GM18520 (cell line): ENCODE data around the gene P2RX2.

Experiments
- ATAC-seq: cut with Tn5 transposase; IDR thresholded peaks from one replicate; pipeline ENCODE4 v1.9.1; 2021; ENCODE audit not compliant: unreplicated experiment

P2RX2 gene

DNA sequence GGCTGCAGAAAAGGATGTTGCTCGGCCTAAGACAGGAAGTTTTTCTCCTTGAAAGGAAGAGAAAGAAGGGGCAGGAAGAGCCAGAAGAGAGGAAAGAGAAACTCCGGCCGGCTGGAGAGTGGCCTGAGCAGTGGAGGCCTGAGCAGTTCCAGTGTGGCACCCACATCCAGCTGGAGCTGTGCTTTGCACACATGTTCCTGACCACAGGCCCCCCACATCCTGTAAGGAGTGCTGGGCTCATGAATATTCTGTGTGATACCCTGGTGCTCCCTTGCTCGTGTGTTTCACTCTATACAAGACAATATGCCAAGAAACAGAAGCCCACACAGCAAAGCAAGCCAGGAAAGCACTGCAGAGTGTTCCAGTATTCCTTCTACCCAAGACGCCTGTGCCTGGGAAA is 41.5 kb downstream of the P2RX2 start:
- ATAC-seq = no peak

DNA sequence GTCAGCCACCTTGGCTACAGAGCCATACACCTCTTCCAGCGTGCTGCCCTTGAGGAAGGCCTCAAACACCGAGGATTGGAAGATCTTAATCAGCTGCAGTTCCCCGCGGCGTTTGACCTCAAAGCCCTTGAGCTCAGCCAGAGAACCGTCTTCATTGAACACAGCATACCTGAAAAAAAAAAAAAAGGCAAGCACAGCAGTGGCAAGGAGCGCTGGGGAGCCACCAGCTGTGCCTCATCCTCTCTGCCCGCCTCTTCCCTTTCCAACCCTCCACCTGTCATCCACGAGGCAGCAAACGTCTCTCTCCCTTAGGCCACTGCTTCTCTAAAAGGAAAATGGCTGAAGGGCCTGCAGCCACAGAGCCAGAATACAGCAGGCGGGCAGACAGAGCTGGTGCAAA is 42.4 kb downstream of the P2RX2 start:
- ATAC-seq = no peak

DNA sequence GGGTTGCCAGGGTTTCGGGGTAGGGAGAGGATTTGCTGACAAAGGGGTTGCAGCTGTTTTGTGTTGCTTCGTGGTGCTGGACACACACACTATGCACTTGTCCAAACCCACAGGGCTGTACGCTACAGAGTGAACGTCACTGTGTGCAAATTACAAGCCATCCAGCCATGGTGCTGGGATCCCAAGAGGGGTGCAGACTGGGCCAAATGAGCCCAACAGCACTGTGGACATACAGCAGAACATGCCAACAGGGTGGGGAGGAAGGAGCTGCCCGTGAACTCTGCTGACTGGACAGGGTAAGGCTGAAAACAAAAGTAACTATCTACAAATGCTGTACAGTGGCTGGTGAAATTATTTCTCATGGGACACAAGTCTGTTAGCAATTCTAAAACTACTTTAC is 43.4 kb downstream of the P2RX2 start:
- ATAC-seq = no peak

DNA sequence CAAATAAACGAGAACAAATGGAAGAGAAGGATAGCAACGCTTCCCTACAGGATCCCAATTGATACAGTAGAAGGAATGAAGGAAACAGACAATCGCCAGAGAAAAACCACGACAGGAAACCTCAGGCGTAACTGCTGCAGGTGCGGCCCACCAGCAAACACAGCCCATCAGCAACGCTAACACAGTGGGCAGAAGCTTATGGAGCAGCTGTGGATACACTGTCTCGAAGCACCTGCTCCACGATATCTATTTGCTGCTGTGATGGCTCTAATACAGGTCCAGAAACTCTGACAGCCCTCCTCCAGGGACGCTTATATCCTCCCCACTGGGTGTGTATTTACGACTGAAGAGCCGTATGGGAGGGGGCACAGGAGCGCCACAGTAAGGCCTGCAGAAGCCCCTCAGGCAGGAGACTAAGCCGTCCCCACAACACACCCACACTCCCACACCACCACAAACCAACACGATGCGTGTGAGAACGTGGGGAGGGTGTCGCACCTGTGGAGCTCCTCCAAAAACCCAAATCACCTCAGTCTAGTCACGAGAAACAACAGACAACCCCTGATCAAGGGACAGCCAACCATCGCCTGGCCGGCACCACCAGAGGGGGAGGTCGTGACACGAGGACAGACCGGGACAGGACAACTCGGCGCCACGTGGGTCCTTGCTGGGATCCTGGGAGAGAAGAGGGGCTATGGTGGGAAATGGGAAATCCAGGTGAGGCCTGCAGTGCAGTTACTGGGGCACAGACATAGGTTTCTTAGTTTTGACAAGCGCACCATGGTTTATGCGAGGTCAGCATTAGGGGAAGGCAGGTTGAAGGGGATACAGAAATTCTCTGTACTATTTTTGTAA is 44.6 kb downstream of the P2RX2 start:
- no peak for ATAC-seq

DNA sequence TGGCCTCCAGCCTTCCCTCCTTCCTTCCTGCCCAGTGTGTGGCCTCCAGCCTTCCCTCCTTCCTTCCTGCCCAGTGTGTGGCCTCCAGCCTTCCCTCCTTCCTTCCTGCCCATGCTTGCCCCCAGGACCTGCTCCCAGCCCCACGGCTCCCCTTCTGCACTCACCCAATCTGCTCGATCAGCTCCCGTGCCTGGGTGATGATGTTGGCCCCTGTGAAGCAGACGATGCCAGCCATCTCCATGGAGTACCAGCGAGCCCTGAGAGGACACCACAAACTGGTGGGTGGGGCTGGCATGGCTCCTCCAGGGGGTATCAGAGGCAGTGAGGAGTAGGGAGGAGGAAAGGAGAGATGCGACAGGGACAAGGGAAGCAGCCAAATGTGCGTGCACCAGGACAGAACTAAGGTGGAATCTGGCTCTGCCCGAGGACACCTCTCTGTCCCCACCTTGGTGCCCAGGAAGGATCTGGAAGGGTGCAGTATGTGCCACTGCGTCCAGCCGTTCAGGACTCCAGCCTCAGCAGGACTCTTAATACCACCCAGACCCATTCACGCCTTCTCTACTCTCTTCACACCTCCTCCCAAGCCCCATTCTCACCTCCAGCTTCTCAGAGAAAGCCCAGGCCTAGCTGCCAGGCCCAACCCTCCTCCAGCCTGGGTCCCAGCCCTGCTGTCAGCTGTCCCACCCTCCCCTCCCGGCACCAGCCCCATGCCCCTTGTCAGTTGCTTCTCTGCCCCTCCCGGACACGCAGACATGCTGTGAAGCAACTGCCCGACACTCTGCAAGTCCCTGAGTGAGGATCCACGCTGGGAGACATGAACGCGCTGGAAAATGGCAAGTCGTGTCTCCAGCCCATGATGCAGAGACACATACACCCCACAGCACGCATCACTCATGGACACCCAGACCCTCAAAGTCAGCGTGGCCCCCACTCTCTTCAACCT is 45.9 kb downstream of the P2RX2 start:
- ATAC-seq = no peak

DNA sequence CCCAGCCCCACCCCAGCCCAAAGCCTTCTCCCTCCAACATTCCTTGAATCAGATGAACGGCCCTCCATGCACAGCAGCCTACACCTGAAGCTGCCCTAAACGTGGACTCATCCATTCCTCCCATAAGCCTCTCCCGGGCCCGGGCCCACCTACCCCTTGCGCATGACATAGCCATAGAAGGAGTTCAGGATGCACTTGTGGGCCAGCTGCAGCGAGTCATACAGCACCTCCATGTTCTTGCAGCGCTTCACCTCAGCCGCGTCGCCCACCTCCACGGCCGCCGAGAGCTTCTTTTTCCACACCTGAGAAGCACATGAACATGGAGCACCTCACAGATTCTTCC is 46.5 kb downstream of the P2RX2 start:
- ATAC-seq = no peak

DNA sequence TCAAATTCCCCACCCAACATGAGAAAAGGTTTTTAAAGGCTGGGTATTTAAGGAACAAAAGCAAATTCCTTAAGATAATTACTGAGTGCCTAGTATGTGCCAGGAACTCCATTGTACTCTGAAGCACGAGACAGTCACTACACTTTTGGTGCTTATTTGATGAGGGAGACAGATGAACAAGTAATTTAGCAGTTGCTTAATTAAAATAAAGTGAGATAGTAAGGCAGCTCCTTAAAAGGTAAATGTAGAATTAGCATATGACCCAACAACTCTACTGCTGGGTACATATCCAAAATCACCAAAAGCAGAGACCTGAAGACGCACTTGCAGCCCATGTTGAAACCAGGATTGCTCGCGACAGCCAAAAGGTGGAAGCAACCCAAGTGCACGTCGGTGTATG is 47.2 kb downstream of the P2RX2 start:
- no peak for ATAC-seq

DNA sequence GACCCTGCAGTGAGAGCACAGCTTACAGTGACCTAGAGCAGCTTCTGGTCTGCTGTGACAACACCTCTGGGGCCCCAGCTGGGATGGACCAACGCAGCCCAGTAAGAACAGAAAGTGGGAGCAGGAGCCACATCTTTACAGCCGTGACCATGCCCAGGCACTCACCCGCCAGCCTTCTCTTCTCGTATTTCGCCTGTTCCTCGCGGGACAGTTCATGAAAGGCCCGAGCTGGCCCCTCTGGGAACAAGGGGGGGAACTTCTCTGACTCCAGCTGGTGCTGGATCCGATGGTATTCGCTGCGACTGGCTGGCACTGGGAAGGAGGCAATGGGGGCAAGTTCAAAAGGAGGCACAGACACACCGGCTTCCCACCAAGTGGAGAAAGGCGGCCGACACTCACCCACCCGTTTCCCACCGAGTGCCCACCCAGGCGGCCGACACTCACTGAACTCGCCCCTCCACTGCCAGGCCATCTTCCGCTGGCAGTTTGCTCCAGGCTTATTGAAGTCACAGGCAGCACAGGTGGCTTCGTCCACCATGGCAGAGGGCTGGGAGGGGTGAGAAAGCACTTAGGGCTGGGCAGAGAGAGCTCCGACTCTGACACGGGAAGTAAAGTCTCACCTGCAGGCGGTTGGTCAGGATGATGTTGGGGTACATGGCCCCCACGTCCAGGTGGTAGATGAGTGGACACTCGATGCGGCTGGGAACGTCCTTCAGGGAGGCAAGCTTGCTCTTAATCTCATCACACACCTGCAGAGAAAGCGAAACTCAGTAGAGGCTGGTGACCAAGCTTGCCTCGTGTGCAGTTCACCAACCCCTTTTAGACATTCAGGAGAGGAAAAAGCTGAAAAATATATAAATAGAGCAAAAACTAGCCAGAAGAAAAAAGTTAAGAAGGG is 49.9 kb downstream of the P2RX2 start:
- ATAC-seq = no peak

DNA sequence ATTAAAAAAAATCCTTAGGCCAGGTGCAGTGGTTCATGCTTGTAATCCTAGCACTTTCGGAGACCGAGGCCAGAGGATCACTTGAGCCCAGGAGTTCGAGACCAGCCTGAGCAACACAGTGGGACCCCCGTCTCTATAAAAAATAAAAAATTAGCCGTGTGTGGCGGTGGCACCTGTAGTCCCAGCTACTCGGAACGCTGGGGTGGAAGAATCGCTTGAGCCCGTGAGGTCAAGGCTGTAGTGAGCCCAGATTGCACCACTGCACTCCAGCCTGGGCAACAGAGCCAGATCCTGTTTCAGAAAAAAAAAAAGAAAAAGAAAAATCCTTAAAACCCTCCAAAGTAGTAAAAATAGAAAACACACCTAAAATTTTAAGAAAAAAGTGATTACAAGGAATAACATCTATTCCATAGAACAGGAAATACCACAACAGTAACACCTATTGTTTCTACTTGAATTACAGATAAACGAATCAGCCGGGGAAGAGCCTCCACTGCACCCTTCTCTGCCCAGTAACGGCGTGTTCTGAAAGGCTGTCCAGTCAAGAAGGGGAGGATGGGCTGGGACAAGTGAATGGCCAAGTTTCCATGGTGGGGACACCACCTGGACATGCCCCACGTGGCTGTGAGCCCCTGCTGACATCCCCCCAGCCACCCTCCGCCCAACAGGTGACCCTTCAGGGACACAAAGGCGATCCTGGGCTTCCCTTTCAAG is 50.7 kb downstream of the P2RX2 start:
- no peak for ATAC-seq
